B cell (primary cell): ENCODE results near the gene ATP12A.

Experiments
- CTCF ChIP-seq: fragments of 200-600 bp; IDR thresholded peaks from one replicate; pipeline ENCODE4 v1.8.0; 2022; ENCODE audit warnings: antibody characterized with exemption, mild to moderate bottlenecking
- EZH2 ChIP-seq: IDR thresholded peaks from 2 replicates; pipeline ENCODE4 v1.6.1; 2012; ENCODE audit warnings: borderline replicate concordance, low read depth, mild to moderate bottlenecking, moderate library complexity, low read length; ENCODE audit not compliant: insufficient read depth, poor library complexity, severe bottlenecking

- TF ChIP-seq CTCF (no peak), EZH2 (no peak)
Observed at GRCh38 chr13:24745861-24746617, 65.8 kb downstream of the ATP12A start.
